HG02943 (cell line): Measurements from ENCODE around the gene MRPS25.
"Not testable (repeated sequence)": the region's sequence is repeated elsewhere in the genome, so short reads cannot be mapped to it uniquely, and the experiment has no call there.

Experiments
- ATAC-seq: cut with Tn5 transposase; IDR thresholded peaks from one replicate; pipeline ENCODE4 v1.9.1; 2021; ENCODE audit warnings: mild to moderate bottlenecking, low read depth, moderate library complexity; ENCODE audit not compliant: unreplicated experiment

MRPS25 gene

DNA sequence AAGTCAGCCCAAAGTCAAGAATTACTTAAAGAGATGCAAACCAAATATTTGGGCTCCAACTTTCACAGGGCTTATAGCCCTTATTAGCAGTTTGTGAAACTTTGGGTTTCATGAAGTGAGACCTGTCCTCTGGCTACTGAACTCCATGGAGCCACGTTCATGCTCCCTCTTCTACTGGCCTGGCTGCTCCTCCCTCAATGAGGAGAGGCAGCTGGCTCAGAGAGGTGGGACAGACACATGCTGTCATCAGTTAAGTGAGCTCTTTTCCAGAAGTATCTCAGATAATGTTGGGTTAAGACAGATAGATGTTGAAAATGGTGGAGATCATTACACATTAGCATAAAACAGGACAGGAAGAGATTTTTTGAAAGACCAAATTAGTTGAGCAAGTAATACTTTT, 19.4 kb downstream of the MRPS25 start:
- no peak for ATAC-seq

DNA sequence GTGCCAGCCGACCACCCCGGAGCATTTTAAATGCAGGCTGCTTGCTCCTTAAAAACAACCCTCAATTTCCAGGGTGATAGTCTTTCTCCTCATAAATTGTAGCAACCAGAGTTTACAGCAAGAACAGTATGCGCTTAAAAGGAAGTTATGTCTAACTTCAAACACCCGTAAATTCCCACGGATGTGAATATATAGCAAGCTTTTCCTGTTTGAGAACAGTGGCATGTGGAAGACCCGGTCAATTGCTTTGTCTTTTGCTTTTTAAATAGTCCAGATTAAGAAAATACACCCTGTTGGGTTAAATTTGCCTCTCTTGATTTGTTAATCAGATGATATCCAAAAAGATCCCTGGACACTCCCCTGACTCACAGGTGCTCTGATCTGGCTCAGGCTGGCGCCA, 20.8 kb downstream of the MRPS25 start:
- no peak for ATAC-seq

DNA sequence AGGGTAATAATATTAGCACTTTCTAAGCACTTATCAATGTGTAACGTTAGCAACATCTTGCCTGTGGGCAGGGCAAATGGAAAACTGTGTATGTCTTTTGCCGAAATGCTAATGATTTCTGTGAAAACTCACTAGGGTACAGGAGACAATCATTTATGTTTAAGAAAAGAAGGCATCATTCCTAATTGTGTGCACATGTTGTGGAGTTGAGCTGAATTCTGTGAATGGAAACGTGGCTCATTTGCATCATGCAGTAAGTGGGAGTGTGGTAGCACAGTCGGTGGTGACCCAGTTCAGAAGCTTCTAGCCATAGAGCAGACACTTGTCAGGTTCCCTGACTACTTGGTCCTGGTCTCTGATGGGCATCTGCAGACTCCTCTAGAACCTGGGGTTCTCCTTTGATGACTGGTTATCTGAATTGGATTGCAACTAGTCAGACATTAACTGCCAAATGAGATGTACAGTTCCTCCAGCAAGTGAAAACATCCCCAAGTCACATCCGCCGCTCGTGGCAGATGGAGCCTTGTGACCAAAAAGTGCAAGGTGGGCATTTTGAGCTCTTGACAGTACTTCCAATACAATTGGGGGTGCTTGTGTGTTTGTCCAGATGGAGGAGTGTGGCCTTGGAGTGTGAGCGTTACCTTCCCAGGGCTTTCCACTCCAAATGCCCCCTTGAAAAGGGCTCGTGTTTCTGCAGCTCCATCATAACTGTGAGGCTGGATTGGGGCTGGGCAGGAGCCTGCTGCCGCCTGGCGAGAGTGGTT, 21.5 kb downstream of the MRPS25 start:
- ATAC-seq = no peak

DNA sequence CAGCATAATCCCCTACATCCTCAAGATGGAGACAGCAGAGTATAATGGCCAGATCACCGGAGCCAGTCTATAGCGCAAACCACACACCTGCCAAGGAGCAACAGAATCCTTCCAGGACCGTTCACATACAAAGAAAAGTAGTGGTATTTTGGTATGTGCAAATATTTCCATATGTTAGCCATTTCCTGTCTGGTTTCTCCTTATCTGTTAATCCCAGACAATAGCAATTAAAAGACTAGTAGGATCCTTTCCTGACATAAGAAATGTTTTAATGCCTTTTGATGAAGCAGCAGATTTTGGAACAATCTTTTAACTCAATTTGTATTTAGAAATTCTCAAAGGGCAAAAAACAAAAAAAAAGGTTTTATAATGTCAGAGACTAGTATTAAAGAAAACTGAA, 22.2 kb downstream of the MRPS25 start:
- no peak for ATAC-seq

DNA sequence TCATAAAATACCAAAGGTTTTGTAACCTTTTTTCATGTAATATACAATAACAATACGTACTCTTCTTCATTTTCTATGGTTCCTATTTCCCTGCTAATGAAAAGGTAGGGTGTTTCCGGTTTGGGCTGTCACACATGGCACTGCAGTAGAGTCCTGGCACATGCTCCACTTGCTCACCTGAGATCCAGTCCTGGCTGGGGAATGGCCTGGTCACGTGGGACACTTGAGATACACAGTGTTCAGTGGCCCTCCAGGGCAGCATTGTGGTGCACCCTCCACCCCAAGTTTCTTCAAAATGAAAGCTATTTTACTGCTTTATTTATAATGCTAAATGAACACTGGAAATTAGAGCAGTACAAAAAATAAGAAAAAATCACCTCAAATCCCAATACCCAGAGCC, 23.2 kb downstream of the MRPS25 start:
- ATAC-seq = no peak

DNA sequence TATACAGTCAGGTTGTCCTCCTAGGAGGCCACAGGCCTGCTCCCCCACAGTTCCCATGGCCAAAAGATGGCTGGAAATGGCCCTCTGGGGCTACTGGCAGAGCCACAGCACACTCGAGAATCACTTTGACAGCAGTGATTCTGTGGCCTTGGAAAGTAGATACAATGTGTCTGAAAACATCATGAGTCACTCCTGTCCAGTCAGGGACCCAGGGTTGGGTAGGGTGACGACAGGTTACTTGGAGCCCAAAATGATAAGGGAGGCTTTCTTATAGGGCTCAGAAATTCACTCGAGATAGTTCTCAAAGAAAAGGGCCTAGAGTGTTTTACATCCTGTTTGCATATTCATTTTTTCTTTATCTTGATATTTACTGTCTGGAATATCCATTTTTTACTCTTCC, 24.3 kb downstream of the MRPS25 start:
- ATAC-seq = no peak

DNA sequence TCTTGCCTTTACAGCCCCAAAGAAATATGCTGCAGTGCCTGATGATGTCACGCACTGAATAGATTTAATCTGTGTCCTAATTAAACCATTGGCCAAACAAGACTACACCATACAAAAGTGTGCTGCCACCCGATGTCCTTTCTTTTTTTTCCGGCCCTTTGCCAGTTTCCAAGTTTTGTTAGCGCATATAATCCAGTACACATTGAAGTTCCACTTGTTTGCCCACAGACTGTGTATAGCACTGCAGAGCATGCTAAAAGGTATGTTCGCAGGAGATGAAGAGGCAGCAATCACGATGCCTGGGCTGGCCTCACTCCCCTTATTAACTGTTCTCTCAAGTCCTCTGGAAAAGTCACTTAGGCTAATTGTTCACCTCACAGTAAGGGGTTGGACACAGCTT, 26.8 kb downstream of the MRPS25 start:
- no peak for ATAC-seq

DNA sequence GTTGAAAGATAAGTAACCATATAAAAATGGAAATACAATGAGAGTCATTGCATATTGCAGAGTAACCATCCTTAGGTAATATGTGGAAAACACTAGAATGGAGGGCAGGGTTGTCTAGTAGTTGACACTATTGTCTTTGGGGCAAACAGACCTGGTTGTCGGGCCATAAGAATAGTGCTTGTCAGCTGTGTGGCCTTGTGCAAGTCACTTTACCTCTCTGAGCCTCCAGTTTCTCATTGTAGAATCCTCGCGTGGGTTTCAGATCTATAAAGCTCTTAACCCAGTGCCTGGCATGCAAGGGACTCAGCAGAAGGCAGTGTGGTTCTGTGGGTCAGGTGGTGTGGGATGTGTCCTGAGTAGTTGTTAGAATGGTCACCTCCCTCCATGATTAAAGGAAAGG, 32.0 kb downstream of the MRPS25 start:
- no peak for ATAC-seq

DNA sequence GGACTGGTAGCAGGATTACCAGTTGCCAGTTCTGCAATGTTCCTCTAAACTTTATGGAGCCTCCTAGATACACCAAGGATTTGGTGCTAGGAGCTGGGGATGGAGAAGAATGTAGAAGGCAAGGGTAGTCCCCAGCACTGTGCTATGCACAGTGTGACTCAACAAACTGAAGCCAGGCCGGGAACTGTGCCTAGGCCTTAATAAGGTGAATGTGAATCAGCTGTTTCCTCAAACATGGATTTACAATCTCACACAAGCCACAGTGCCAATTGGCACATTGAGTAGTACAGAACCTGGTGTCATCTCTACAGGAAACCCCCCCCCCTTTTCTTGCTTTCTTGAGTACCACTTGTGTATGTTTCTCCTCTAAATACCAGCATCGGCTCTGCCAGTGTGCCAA, 32.5 kb downstream of the MRPS25 start:
- ATAC-seq = no peak

DNA sequence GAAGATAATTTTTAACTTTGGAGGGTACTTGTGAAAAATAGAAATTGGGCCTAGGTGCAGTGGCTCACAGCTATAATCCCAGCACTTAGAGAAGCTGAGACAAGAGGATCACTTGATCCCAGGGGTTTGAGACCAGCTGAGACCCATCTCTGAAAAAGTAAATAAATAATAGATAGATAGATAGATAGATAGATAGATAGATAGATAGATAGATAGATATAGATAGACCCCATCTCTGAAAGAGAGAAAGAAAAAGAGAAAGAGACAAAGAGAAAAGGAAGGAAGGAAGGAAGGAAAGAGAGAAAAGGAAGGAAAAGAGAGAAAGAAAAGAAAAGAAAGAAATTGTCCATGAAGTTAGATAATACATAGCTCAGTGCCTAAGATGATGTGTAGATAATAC, 35.5 kb downstream of the MRPS25 start:
- no peak for ATAC-seq

DNA sequence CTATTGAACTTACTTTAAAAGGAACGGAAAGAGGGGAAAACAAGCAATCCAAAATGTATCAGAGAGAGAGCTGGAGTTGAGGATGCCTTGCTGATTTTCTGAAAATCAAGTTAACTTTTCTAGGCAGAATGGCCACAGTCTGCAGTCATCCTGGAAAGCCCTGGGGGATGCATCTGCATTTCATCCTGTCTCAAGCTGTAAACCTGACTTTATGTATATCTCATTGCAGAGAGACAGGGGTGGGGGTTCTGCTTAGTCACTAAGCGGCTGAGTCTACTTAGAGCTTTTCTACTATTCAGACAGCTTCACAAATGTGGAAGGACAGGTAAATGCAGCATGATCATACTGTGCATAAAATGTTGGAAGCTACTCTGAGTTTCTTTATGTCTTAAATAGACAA, 41.4 kb downstream of the MRPS25 start:
- no peak for ATAC-seq

DNA sequence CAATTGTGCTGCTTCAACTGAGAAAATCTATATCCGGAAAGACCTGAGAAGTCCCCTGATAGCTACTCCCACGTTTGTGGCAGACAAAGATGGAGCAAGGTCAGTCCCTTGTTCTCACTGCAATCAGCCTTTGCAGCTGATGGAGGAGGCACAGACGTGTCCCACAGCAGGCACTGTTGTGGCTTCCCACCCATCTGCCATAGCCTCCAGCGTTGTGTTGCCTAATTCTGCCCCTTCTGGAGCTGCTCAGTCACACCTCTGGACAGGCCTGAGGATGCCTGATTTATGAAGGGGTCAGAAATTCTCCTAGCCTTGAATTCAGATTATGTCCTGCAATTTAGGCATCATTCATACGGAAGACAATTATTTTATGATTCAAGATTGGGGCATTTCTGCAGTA, 41.9 kb downstream of the MRPS25 start:
- no peak for ATAC-seq

DNA sequence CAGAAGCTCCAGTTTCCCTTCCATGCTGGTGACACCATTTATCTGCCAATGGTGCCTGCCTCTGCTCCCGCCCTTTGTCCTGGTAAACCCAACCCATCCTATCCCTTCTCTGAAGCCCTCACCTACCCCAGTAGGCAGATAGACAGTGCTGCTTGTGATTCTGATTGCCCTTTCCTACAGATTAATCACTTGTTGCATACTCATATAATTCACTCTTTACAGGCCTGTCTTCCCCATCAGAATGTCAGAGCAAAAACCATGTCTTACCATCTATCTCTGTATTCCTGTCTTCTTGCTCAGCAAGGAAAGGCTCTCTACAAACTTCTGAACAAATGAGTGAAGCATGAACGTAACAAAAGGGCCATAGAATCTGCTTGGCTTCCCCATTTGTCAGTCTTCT, 47.9 kb downstream of the MRPS25 start:
- no peak for ATAC-seq

DNA sequence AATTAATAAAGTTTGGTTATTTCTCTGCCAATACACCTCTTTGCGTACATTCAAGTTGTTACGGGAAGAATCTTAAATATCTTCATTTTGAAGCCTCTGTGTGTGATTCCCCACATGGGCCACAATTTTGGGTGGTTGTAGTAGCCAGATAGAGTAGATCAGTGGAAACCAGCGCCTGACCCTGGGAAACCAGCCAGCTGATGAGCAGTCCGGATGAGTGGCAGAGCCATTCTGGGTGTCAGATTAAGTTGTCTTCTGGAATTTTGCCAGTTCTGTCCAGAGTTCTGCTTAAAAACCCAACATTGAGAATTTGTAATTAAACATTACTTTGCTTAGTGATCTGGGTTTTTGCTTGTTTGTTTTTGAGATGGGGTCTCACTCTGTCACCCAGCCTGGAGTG, 49.7 kb downstream of the MRPS25 start:
- ATAC-seq = no peak

DNA sequence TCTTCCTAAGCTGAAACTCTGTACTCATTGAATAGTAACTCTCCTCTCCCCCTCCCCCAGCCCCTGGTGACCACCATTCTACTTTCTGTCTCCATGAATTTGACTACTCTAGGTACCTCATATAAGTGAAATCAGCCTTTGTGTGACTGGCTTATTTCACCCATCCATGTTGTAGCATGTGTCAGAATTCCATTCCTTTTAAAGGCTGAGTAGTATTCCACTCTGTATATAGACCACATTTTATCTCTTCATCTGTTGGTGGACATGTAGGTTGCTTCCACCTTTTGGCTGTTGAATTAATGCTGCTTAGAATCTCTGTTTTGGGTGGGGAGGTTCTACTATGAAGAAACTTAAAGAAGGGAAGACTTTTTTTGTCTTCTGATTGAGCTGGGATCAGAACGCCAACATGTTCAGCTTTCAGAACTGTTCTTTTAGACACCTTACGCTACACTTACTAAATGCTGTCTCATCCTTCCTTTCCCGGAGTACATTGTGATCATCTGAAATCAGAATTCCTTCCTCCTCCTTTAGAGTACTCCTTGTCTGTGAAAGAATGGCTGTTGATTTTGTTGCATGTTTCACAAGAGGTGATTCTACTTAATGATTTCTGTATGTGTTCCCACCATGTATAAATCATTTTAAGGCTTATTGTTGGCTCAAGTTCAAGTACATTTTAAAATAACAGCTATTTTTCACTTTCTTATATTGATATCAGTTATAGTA, 50.3 kb downstream of the MRPS25 start:
- no peak for ATAC-seq

DNA sequence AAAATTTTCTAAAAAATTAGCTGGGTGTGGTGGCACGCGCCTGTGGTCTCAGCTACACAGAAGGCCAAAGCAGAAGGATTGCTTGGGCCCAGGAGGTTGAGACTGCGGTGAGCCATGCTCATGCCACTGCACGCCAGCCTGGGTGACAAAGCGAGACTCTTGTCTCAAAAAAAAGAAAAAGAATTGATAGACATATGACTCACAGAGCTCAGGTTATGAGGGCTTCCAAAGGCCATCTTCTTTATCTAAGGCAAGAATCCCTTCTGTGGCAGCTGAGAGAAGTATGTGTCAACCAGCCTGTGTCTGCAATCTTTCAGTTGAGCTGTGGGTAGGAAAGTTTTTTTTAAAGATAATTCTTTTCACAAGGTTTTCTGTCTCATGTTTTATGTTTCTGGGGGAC, 53.9 kb downstream of the MRPS25 start:
- ATAC-seq = no peak

DNA sequence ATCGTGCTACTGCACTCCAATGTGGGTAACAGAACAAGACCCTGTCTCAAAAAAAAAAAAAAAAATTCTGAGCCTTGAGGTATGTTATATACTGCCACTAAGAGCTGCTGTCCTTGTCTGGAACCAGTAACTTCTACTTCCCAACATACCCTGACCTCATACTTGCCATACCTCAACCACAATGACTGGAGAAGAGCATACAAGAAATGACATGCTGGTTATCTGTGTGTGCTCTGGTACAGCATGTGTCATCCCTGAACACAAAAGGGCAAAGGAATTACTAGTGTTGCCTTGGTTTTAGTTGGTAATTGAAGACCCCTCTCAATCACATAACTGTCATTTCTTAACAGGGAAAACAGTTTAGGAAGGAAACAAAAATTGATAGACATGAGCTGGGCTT, 54.5 kb downstream of the MRPS25 start:
- no peak for ATAC-seq

DNA sequence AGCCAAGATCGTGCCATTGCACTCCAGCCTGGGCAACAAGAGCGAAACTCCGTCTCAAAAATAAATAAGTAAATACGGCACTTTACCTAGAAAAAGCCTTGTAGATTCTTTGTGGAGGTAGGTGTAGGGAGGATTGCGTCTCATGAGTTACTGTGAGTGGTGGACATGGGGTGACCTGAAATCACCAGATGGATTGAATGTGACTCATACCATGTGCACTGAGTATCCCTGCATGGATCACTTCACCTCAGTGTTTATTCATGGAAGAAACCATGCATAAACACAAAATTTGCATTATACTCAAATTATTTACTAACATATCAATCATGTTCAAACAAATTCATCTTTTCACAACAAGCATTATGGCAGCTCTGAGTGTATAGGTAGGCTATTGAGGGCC, 55.9 kb downstream of the MRPS25 start:
- no peak for ATAC-seq

DNA sequence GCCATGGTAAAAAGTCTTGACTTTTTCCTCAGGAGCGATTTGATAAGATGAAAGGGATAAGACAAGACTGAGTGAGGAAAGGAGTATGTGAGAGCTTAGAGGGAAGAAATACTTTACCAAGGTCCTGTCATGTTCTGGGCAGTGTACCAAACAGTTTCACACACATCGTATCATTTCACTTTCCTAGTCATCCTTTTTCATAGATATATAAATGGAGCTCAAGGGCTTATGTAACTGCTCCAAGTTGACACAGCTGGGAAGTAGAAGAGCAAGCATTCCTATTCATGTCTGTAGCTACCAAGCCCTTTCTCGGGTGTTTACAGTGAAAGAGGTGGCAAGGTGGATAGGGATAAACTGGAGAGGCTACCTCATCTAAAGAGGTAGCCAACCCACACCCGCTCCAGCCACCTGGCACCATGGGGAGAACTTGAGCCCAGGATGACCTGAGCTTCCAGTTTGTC, 57.4 kb downstream of the MRPS25 start:
- ATAC-seq = no peak

DNA sequence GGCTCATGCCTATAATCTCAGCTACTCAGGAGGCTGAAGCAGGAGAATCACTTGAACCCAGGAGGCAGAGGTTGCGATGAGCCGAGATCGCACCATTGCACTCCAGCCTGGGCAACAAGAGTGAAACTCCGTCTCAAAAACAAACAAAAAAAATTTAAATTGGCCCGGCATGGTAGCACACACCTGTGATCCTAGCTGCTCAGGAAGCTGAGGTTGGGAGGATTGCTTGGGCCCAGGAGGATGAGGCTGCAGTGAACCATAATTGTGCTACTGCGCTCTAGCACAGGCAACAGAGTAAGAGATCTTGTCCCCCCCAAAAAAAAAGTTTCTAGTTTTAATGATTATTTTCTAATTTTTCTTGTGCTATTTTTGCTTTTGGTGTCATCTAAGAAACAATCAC, 65.9 kb downstream of the MRPS25 start:
- not testable (repeated sequence) for ATAC-seq
